Activated naive CD8-positive, alpha-beta T cell treated with anti-CD3 and anti-CD28 coated beads, Interleukin-2, amount 10 ng/mL, durations not matched to agents 7 days and 5 days (primary cell): ENCODE results near the gene MAP4. TPM values are rescaled to one million over a fixed set of nuclear protein-coding genes. Genes with fewer than 3 reads are reported as not detected.
A peak's percentile ranks its signal among the peaks of the same experiment; 100 is the strongest.

Experiments
- ATAC-seq: fragments of 150-1000 bp; cut with Tn5 transposase; one replicate; pipeline ENCODE4 v1.10.0; 2021; ENCODE audit warnings: low read depth, moderate library complexity
- POLR2A ChIA-PET: fragments of 350-600 bp; sonication (Branson Sonifier 250); formaldehyde crosslinking; loops from one replicate; lab custom pipeline; 2021; ENCODE audit warnings: antibody characterized with exemption; lab: Charles Lee
- DNase-seq: peaks from one replicate; pipeline ENCODE4 v3.0.0; 2021
- H3K27ac Mint-ChIP-seq: one replicate; pipeline ENCODE4 v1.8.0; 2022; ENCODE audit warnings: mild to moderate bottlenecking, mixed read lengths
- H3K27me3 Mint-ChIP-seq: one replicate; pipeline ENCODE4 v1.8.0; 2022; ENCODE audit warnings: mild to moderate bottlenecking, moderate library complexity, mixed read lengths
- H3K36me3 Mint-ChIP-seq: one replicate; pipeline ENCODE4 v1.8.0; 2021; ENCODE audit warnings: mild to moderate bottlenecking, mixed read lengths
- H3K4me1 Mint-ChIP-seq: one replicate; pipeline ENCODE4 v1.8.0; 2021; ENCODE audit warnings: mixed read lengths
- H3K4me3 Mint-ChIP-seq: one replicate; pipeline ENCODE4 v1.8.0; 2022; ENCODE audit warnings: mild to moderate bottlenecking, moderate library complexity, mixed read lengths
- H3K9me3 Mint-ChIP-seq: one replicate; pipeline ENCODE4 v1.8.0; 2021; ENCODE audit warnings: mixed read lengths
- total RNA-seq, 2 experiments: library from RNA; stranded (reverse); gene quantifications; one replicate each; pipeline ENCODE4 v1.2.3, GENCODE V29; 2021

Gene MAP4
- total RNA-seq, 2 experiments from 2014 or later = 118 to 119 TPM

GRCh38 chr3:47916696-47917095 is 99.5 kb downstream of the MAP4 start:
- DNase-seq = no peak
- Mint-ChIP-seq H3K27ac (no peak overlapping the region), H3K27me3 (no peaks in the 10 kb centered on the region), H3K36me3 (peaks cover 18% of the 10 kb centered on the region), H3K4me1 (no peaks in the 10 kb centered on the region), H3K9me3 (no peaks in the 10 kb centered on the region), H3K4me3 (no peak overlapping the region)
- no peak for ATAC-seq
- POLR2A ChIA-PET = no interaction called here

- Mint-ChIP-seq H3K36me3 (peaks cover 23% of the 10 kb centered on the region), H3K27me3 (no peaks in the 10 kb centered on the region), H3K4me1 (peaks cover under 1% of the 10 kb centered on the region), H3K4me3 (no peak overlapping the region), H3K27ac (no peak overlapping the region), H3K9me3 (no peaks in the 10 kb centered on the region)
- DNase-seq = no peak
- no peak for ATAC-seq
- POLR2A ChIA-PET = no interaction called here
Measured at GRCh38 chr3:47916201-47916600, 100.0 kb downstream of the MAP4 start.

- H3K9me3 Mint-ChIP-seq = no peaks in the 10 kb centered on the region
- no peak overlapping the region for H3K4me3 Mint-ChIP-seq
- ATAC-seq (no peak), DNase-seq (no peak)
- peaks cover 2% of the 10 kb centered on the region for H3K4me1 Mint-ChIP-seq
- H3K27me3 Mint-ChIP-seq = no peaks in the 10 kb centered on the region
- H3K36me3 Mint-ChIP-seq = peaks cover 40% of the 10 kb centered on the region
- POLR2A ChIA-PET = no interaction called here
- no peak overlapping the region for H3K27ac Mint-ChIP-seq
Measured at GRCh38 chr3:47912006-47912504, 104.2 kb downstream of the MAP4 start.

DNA sequence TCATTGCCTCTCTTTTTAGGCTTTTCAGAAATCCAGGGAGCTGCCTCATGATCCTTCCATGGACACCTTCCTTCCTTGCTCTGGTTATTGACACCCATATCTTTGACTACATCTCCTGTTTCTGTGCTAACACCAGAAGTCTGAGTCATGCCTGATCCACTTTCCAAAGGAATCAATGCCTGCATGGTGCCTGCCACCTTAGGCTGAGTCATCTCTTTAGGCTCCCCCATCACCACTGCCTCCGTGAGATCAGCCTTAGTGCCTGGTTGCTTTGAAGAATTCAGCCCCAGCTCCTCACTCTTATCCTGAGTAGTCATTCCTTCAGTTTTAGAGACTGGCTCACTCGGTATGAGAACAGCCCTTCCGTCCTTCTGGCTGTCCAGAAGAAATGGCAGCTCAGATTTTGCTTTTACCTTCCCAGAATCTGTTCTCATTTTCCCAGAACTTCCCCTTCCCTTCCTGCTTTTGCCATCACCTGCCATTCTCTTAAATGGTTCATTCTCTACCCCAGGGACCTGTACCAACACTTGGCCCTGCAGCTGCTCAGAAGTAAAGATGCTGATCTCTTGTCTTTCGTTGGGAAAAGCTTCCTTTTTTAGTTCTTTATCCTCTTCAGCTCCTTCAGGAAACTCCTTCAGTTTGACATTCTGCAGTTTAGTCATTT is 105.3 kb downstream of the MAP4 start:
- DNase-seq = no peak
- Mint-ChIP-seq H3K9me3 (no peaks in the 10 kb centered on the region), H3K27ac (peak overlapping the region; percentile 21), H3K4me3 (no peak overlapping the region), H3K4me1 (peaks cover 2% of the 10 kb centered on the region), H3K27me3 (no peaks in the 10 kb centered on the region), H3K36me3 (peaks cover 43% of the 10 kb centered on the region)
- no peak for ATAC-seq
- POLR2A ChIA-PET = no interaction called here

DNA sequence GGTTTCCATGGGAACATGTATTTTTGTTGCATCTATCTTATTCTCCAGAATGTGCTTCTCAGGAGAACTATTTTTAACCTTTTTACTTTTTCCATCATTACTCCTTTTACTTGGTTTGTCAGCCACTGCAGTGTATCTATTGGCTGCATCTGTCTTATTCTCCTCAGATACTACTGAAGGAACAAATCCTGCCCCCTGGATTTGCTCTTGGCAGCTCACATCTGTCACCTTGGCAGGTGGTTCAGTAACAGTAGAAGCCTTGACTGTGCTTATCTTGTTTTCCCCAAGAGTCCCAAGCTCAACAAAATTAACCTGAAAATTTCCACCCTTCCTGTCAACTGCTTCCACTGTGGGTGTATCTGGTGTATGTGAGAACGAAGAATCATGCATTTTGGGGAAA is 106.0 kb downstream of the MAP4 start:
- no peak for ATAC-seq
- no peak overlapping the region for H3K27ac Mint-ChIP-seq
- POLR2A ChIA-PET = no interaction called here

GRCh38 chr3:47909607-47910006 is 106.6 kb downstream of the MAP4 start:
- peaks cover 2% of the 10 kb centered on the region for H3K4me1 Mint-ChIP-seq
- no peak overlapping the region for H3K4me3 Mint-ChIP-seq
- peaks cover 42% of the 10 kb centered on the region for H3K36me3 Mint-ChIP-seq
- H3K27me3 Mint-ChIP-seq = no peaks in the 10 kb centered on the region
- ATAC-seq (no peak), DNase-seq (no peak)
- POLR2A ChIA-PET = no interaction called here
- H3K27ac Mint-ChIP-seq = no peak overlapping the region
- no peaks in the 10 kb centered on the region for H3K9me3 Mint-ChIP-seq

More for the DNA sequence above, 106.0 kb downstream of the MAP4 start:
- DNase-seq = no peak
- no peaks in the 10 kb centered on the region for H3K27me3 Mint-ChIP-seq
- peaks cover 41% of the 10 kb centered on the region for H3K36me3 Mint-ChIP-seq
- H3K9me3 Mint-ChIP-seq = no peaks in the 10 kb centered on the region
- peaks cover 2% of the 10 kb centered on the region for H3K4me1 Mint-ChIP-seq
- no peak overlapping the region for H3K4me3 Mint-ChIP-seq

DNA sequence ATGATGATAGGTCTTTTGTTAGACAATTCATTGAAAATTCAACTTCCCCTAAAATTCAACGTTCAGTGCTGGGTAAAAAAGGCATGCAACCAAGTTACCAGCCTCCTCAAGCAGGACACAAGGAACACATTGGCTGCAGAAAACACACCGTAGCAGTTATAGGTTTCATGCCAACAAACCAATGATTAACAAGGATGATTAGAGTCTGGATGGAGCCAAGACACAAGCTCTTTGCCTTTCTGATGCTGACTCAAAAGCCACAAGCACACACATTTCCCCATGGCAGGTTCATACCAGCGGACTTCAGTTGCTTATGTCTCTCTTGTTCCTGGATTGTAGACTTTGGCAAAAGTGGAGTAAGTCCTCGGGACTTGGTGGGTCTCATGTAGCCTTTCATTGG is 107.5 kb downstream of the MAP4 start:
- no peak overlapping the region for H3K27ac Mint-ChIP-seq
- no peak for ATAC-seq
- H3K9me3 Mint-ChIP-seq = no peaks in the 10 kb centered on the region
- DNase-seq = no peak
- no peaks in the 10 kb centered on the region for H3K27me3 Mint-ChIP-seq
- peaks cover 2% of the 10 kb centered on the region for H3K4me1 Mint-ChIP-seq
- H3K36me3 Mint-ChIP-seq = peaks cover 42% of the 10 kb centered on the region
- H3K4me3 Mint-ChIP-seq = no peak overlapping the region
- POLR2A ChIA-PET = no interaction called here

DNA sequence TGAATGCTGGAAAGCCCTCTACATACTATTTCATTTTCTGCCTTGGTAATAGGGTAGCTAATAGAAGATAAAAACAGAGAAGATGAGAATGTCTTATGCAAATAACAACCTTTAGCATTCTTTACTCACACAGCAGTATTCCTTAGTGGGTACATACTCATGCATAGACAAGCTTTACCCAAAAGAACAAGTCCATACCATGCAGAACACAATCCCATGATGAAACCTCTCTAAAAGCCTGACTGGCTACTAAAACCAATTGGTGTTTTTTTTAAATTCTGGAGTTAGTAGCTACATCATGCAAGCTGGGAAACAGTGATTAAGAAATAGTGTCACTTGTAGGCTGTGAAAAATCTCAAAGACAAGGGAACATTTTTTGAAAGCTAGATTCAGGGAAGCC is 108.4 kb downstream of the MAP4 start:
- DNase-seq = no peak
- H3K9me3 Mint-ChIP-seq = no peaks in the 10 kb centered on the region
- H3K27ac Mint-ChIP-seq = no peak overlapping the region
- POLR2A ChIA-PET = no interaction called here
- H3K4me1 Mint-ChIP-seq = peaks cover 2% of the 10 kb centered on the region
- H3K36me3 Mint-ChIP-seq = peaks cover 46% of the 10 kb centered on the region
- no peak overlapping the region for H3K4me3 Mint-ChIP-seq
- no peaks in the 10 kb centered on the region for H3K27me3 Mint-ChIP-seq
- ATAC-seq = no peak

DNA sequence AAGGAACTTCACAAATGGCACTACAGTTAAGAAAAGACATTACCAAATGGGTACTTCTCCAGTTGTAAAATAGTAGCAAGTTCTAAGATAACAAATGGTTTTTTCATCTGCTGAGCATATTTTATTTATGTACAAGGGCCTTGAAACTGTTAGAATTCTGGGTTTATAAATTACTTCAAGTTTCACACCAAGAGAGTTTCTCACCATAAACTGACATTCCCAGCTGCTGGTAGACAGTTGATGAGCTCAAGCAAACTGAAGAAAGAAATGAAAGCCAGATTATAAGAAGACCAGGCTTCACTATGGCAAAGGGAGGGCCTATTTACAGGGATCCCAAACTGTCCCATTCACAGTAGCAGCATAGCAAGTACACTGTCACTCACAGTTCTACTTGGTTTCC is 113.5 kb downstream of the MAP4 start:
- no peak for DNase-seq
- Mint-ChIP-seq H3K9me3 (no peaks in the 10 kb centered on the region), H3K36me3 (peaks cover 20% of the 10 kb centered on the region), H3K27ac (no peak overlapping the region), H3K4me3 (no peak overlapping the region), H3K4me1 (peaks cover 4% of the 10 kb centered on the region), H3K27me3 (no peaks in the 10 kb centered on the region)
- no peak for ATAC-seq
- POLR2A ChIA-PET = no interaction called here

DNA sequence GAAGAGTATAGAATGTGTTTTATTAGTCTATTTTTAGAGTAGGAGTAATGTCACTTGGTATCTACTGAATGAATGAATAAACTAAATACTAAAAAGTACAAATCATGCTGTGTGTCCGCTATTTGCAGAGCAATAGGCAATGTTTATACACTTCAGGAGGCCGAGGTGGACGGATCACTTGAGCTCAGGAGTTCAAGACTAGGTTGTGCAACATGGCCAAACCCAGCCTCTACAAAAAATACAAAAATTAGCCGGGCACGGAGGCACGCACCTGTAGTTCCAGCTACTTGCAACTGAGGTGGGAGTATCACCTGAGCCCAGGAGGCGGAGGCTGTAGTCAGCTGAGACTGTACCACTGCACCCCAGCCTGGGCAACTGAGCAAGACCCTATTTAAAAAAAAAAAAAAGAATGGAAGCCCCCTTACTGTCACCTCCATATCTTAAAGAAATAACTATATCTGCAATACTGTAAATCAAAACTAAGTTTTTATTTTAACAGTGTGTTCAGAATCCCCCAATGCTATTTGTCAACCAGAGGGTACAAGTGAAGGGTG is 114.9 kb downstream of the MAP4 start:
- Mint-ChIP-seq H3K4me3 (no peak overlapping the region), H3K4me1 (peaks cover 5% of the 10 kb centered on the region), H3K27me3 (no peaks in the 10 kb centered on the region), H3K36me3 (peaks cover 20% of the 10 kb centered on the region), H3K27ac (no peak overlapping the region), H3K9me3 (no peaks in the 10 kb centered on the region)
- ATAC-seq (no peak), DNase-seq (no peak)
- POLR2A ChIA-PET = interaction anchor here (0.6 kb wide), 1 partner anchor 636 kb away, joined by 5 read pairs; no protein-coding TSS in a partner anchor

DNA sequence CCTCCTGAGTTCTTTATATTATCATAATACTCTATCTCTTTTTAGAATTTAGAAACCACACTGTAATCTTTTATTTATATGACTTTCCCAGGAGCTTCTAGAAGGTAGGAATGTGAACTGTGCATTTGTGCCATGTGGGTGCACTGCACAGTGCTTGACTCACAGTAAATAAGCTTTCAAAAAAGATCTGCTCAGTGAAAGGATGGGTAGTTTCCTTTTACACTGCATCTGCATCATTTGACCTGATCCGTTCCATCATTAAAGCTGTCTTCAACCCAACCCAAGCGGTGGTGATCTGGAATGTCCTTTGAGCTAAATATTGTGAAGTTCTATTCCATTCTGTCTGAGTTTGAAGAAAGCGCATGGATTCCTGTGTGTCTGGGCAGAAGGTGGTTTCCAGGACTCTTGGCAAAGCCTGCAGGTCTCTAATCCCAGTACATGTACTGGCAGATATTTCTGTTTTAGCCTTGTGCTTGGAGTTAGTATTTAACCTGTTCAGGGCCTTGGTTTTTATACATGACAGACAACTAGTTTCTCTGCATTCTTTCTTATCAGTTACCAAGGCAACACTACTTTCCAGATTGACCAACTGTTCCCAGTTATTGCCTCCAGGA is 116.6 kb downstream of the MAP4 start:
- no peak overlapping the region for H3K27ac Mint-ChIP-seq
- no peaks in the 10 kb centered on the region for H3K9me3 Mint-ChIP-seq
- DNase-seq (no peak), ATAC-seq (no peak)
- peaks cover 13% of the 10 kb centered on the region for H3K36me3 Mint-ChIP-seq
- POLR2A ChIA-PET = interaction anchor here (0.6 kb wide), 1 partner anchor 139 kb away, joined by 3 read pairs; no protein-coding TSS in a partner anchor
- H3K27me3 Mint-ChIP-seq = no peaks in the 10 kb centered on the region
- H3K4me1 Mint-ChIP-seq = peaks cover 5% of the 10 kb centered on the region
- H3K4me3 Mint-ChIP-seq = no peak overlapping the region

GRCh38 chr3:47897954-47898353 is 118.3 kb downstream of the MAP4 start:
- DNase-seq (no peak), ATAC-seq (peak; percentile 45)
- Mint-ChIP-seq H3K9me3 (no peaks in the 10 kb centered on the region), H3K27ac (no peak overlapping the region), H3K36me3 (peaks cover 13% of the 10 kb centered on the region), H3K4me1 (peaks cover 7% of the 10 kb centered on the region), H3K27me3 (no peaks in the 10 kb centered on the region), H3K4me3 (no peak overlapping the region)
- POLR2A ChIA-PET = interaction anchor here (1.1 kb wide), 1 partner anchor 72 kb away, joined by 4 read pairs; no protein-coding TSS in a partner anchor

GRCh38 chr3:47896736-47897135 is 119.5 kb downstream of the MAP4 start:
- H3K36me3 Mint-ChIP-seq = peaks cover 11% of the 10 kb centered on the region
- no peaks in the 10 kb centered on the region for H3K27me3 Mint-ChIP-seq
- POLR2A ChIA-PET = no interaction called here
- no peaks in the 10 kb centered on the region for H3K9me3 Mint-ChIP-seq
- H3K27ac Mint-ChIP-seq = no peak overlapping the region
- DNase-seq (no peak), ATAC-seq (no peak)
- H3K4me3 Mint-ChIP-seq = no peak overlapping the region
- H3K4me1 Mint-ChIP-seq = peaks cover 8% of the 10 kb centered on the region

DNA sequence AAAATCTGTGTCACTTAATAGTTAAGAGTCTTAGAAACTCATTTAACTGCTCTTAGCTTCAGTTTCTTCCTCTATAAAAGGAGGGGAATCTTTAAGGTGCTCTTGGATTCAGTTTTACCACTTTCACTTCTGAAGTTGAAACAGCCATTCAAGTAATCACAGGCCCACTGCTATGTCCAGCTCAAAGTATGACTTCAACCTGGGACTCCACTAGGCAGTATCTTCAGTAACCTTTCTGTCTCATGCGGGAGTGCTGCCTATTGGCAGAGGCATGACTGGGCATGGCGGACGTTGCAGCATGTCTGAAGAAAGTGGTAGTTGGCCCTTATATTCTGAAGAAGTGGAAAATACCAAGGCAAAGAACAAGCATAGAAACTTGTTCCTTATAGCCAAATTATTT is 121.0 kb downstream of the MAP4 start:
- Mint-ChIP-seq H3K27ac (no peak overlapping the region), H3K4me3 (no peak overlapping the region), H3K4me1 (peaks cover 10% of the 10 kb centered on the region), H3K27me3 (no peaks in the 10 kb centered on the region), H3K36me3 (peaks cover 15% of the 10 kb centered on the region), H3K9me3 (no peaks in the 10 kb centered on the region)
- DNase-seq = no peak
- no peak for ATAC-seq
- POLR2A ChIA-PET = no interaction called here
